SK-N-MC (cell line): ENCODE measurements around the gene SERPINA10.

Experiments used
- DNase-seq: peaks from one replicate; pipeline ENCODE4 v3.0.0-alpha.2; 2011; ENCODE audit warnings: low read depth, low spot score
- H3K27ac ChIP-seq: fragments of 200-600 bp; sonication (generic); 2 replicates; pipeline ENCODE4 v1.5.1; 2016; ENCODE audit warnings: mixed run types
- H3K36me3 ChIP-seq: fragments of 200-600 bp; sonication (generic); 2 replicates; pipeline ENCODE4 v1.6.1; 2017; ENCODE audit warnings: antibody characterized with exemption, low read length, mixed read lengths; ENCODE audit not compliant: insufficient read depth
- H3K4me3 ChIP-seq: fragments of 200-600 bp; sonication (generic); 2 replicates; pipeline ENCODE4 v1.5.1; 2016
- H3K9ac ChIP-seq: fragments of 200-600 bp; sonication (generic); 2 replicates; pipeline ENCODE4 v1.8.0; 2017; ENCODE audit warnings: mixed run types, mixed read lengths; ENCODE audit not compliant: insufficient read length
- H3K9me3 ChIP-seq: fragments of 200-600 bp; sonication (generic); 2 replicates; pipeline ENCODE4 v1.6.1; 2017; ENCODE audit warnings: low read depth, mild to moderate bottlenecking, antibody characterized with exemption, low read length, moderate library complexity, mixed read lengths
- EZH2 ChIP-seq: fragments of 200-600 bp; sonication (generic); IDR thresholded peaks from one replicate; pipeline ENCODE4 v1.6.1; 2017; ENCODE audit warnings: antibody characterized with exemption
- FOXP2 ChIP-seq: optimal IDR thresholded peaks from 2 replicates; pipeline ENCODE3; 2011; ENCODE audit warnings: mild to moderate bottlenecking, moderate library complexity; ENCODE audit not compliant: insufficient read depth; ENCODE audit errors: extremely low read length, control extremely low read depth
- POLR2AphosphoS5 ChIP-seq: IDR thresholded peaks from 2 replicates; pipeline ENCODE4 v1.6.1; 2012; ENCODE audit warnings: mild to moderate bottlenecking, low read depth, low read length, borderline replicate concordance

The SERPINA10 gene

GRCh38 chr14:94317259-94317658 is 24.2 kb upstream of the SERPINA10 start:
- Histone ChIP-seq H3K27ac (no peak overlapping the region), H3K9me3 (no peaks in the 10 kb centered on the region), H3K36me3 (no peaks in the 10 kb centered on the region), H3K9ac (no peak overlapping the region), H3K4me3 (no peak overlapping the region)
- no peak for TF ChIP-seq FOXP2
- TF ChIP-seq EZH2: no peak
- DNase-seq: no peak

GRCh38 chr14:94316692-94317091 is 23.6 kb upstream of the SERPINA10 start:
- DNase-seq: no peak
- TF ChIP-seq POLR2AphosphoS5: no peak
- no peak for TF ChIP-seq FOXP2
- TF ChIP-seq EZH2: no peak
- no peak overlapping the region for H3K9ac ChIP-seq
- no peaks in the 10 kb centered on the region for H3K36me3 ChIP-seq
- no peak overlapping the region for H3K4me3 ChIP-seq
- H3K9me3 ChIP-seq: no peaks in the 10 kb centered on the region
- no peak overlapping the region for H3K27ac ChIP-seq

- no peak for TF ChIP-seq FOXP2
- TF ChIP-seq EZH2: no peak
- no peak for TF ChIP-seq POLR2AphosphoS5
- H3K27ac ChIP-seq: no peak overlapping the region
- DNase-seq: no peak
- no peaks in the 10 kb centered on the region for H3K9me3 ChIP-seq
- H3K4me3 ChIP-seq: no peak overlapping the region
- H3K9ac ChIP-seq: no peak overlapping the region
- H3K36me3 ChIP-seq: no peaks in the 10 kb centered on the region
Measured at GRCh38 chr14:94314890-94315289, 21.8 kb upstream of the SERPINA10 start.

GRCh38 chr14:94313991-94314655 is 21.1 kb upstream of the SERPINA10 start:
- Histone ChIP-seq H3K9ac (no peak overlapping the region), H3K4me3 (no peak overlapping the region), H3K36me3 (no peaks in the 10 kb centered on the region), H3K27ac (no peak overlapping the region), H3K9me3 (no peaks in the 10 kb centered on the region)
- DNase-seq: no peak
- TF ChIP-seq FOXP2 (no peak), POLR2AphosphoS5 (no peak), EZH2 (no peak)

GRCh38 chr14:94312481-94313246 is 19.6 kb upstream of the SERPINA10 start:
- H3K4me3 ChIP-seq: no peak overlapping the region
- no peaks in the 10 kb centered on the region for H3K9me3 ChIP-seq
- TF ChIP-seq POLR2AphosphoS5 (no peak), EZH2 (no peak), FOXP2 (no peak)
- no peak overlapping the region for H3K9ac ChIP-seq
- DNase-seq: no peak
- no peak overlapping the region for H3K27ac ChIP-seq
- H3K36me3 ChIP-seq: no peaks in the 10 kb centered on the region

- DNase-seq: no peak
- no peak overlapping the region for H3K27ac ChIP-seq
- H3K9ac ChIP-seq: no peak overlapping the region
- no peak overlapping the region for H3K4me3 ChIP-seq
- H3K36me3 ChIP-seq: no peaks in the 10 kb centered on the region
- no peak for TF ChIP-seq FOXP2
- no peak for TF ChIP-seq EZH2
- no peak for TF ChIP-seq POLR2AphosphoS5
- no peaks in the 10 kb centered on the region for H3K9me3 ChIP-seq
Measured at GRCh38 chr14:94310248-94310647, 17.2 kb upstream of the SERPINA10 start.

- H3K9me3 ChIP-seq: no peaks in the 10 kb centered on the region
- no peaks in the 10 kb centered on the region for H3K36me3 ChIP-seq
- no peak for DNase-seq
- no peak overlapping the region for H3K27ac ChIP-seq
- H3K4me3 ChIP-seq: no peak overlapping the region
- H3K9ac ChIP-seq: no peak overlapping the region
- TF ChIP-seq POLR2AphosphoS5: no peak
- no peak for TF ChIP-seq EZH2
- TF ChIP-seq FOXP2: no peak
Measured at GRCh38 chr14:94309721-94310120, 16.7 kb upstream of the SERPINA10 start.

- Histone ChIP-seq H3K36me3 (no peaks in the 10 kb centered on the region), H3K9me3 (no peaks in the 10 kb centered on the region), H3K27ac (no peak overlapping the region), H3K4me3 (no peak overlapping the region), H3K9ac (no peak overlapping the region)
- TF ChIP-seq FOXP2 (no peak), POLR2AphosphoS5 (no peak), EZH2 (no peak)
- no peak for DNase-seq
Measured at GRCh38 chr14:94307410-94307992, 14.4 kb upstream of the SERPINA10 start.

- no peak overlapping the region for H3K27ac ChIP-seq
- DNase-seq: no peak
- H3K9ac ChIP-seq: no peak overlapping the region
- TF ChIP-seq EZH2 (no peak), POLR2AphosphoS5 (no peak), FOXP2 (no peak)
- H3K4me3 ChIP-seq: no peak overlapping the region
- no peaks in the 10 kb centered on the region for H3K9me3 ChIP-seq
- no peaks in the 10 kb centered on the region for H3K36me3 ChIP-seq
Measured at GRCh38 chr14:94306047-94306978, 13.2 kb upstream of the SERPINA10 start.
